Astrocyte of the cerebellum (primary cell): ENCODE data around the gene SUMO4.

Source experiments
- DNase-seq: peaks from one replicate; pipeline ENCODE4 v3.0.0-alpha.2; 2011; ENCODE audit warnings: low read depth
- H3K4me3 ChIP-seq: 2 replicates; pipeline ENCODE4 v1.5.1; 2011; ENCODE audit warnings: mild to moderate bottlenecking, low read depth, low read length, moderate library complexity
- in situ Hi-C: cut with HindIII; loops from 2 replicates; pipeline ENCODE4 v1.10.0; 2017; ENCODE audit warnings: low sequenced_read_pairs
- TF ChIP-seq, protein P1 (sequence below): IDR thresholded peaks from 2 replicates; pipeline ENCODE4 v1.5.1; 2012; ENCODE audit warnings: low read length, low read depth, moderate library complexity, mild to moderate bottlenecking; ENCODE audit errors: missing control alignments

Gene SUMO4

DNA sequence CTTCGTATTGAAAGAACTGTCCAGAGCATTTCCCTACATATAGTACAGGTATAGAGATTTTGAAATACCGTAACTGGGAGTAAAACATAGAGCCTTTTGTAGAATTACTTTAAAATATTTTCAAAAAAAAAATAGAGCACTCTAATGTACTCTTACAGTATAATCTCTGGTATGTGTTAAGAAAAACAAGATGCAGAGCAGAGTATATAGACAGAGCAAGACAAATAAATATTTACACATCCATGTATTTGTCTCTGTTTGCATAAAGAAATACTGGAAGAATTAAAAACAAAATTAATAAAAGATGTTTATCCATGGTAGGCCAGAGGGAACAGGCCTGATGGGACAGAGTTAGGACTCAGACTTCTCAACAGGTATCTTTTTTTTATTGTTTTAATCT, 28.0 kb upstream of the SUMO4 start:
- no peak overlapping the region for H3K4me3 ChIP-seq
- TF ChIP-seq, protein P1, sequence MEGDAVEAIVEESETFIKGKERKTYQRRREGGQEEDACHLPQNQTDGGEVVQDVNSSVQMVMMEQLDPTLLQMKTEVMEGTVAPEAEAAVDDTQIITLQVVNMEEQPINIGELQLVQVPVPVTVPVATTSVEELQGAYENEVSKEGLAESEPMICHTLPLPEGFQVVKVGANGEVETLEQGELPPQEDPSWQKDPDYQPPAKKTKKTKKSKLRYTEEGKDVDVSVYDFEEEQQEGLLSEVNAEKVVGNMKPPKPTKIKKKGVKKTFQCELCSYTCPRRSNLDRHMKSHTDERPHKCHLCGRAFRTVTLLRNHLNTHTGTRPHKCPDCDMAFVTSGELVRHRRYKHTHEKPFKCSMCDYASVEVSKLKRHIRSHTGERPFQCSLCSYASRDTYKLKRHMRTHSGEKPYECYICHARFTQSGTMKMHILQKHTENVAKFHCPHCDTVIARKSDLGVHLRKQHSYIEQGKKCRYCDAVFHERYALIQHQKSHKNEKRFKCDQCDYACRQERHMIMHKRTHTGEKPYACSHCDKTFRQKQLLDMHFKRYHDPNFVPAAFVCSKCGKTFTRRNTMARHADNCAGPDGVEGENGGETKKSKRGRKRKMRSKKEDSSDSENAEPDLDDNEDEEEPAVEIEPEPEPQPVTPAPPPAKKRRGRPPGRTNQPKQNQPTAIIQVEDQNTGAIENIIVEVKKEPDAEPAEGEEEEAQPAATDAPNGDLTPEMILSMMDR = no peak
- in situ Hi-C loops = no loop called here
- DNase-seq = no peak

DNA sequence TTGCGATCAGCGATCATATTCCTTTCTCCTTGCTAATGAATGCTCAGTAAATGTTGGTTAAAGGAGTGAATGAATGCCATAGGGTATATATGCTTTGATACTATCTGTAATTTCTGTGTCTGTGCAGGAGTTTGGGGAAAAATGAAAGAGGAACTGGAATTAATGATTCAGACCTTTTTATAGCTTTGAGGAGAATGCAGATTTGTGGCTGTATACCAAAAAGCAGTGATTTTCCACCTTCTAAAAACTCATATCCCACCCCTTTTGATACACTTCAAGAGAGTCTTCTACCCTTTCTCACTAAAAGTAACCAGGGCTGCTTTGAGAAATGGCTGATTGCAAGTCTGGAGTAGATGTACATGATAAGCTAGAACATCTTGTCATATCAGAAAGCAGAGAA, 26.6 kb upstream of the SUMO4 start:
- no peak for DNase-seq
- H3K4me3 ChIP-seq = no peak overlapping the region
- TF ChIP-seq, protein P1 = no peak
- in situ Hi-C loops = no loop called here

DNA sequence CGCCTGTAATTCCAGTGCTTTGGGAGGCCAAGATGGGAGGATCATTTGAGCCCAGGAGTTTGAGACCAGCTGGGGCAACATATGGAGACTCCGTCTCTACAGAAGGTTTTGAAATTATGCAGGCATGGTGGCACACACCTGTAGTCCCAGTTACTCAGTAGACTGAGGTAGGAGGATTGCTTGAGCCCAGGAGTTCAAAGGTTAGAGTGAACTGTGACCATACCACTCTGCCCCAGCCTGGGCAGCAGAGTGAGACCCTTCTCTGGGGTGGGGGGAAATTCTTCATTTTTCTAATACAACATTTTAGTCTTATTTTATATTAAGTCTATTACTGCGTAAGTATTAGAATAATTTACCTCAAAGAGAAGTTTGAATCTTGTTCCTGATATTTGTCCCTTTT, 20.1 kb upstream of the SUMO4 start:
- TF ChIP-seq, protein P1 = no peak
- DNase-seq = no peak
- in situ Hi-C loops = no loop called here
- H3K4me3 ChIP-seq = no peak overlapping the region

DNA sequence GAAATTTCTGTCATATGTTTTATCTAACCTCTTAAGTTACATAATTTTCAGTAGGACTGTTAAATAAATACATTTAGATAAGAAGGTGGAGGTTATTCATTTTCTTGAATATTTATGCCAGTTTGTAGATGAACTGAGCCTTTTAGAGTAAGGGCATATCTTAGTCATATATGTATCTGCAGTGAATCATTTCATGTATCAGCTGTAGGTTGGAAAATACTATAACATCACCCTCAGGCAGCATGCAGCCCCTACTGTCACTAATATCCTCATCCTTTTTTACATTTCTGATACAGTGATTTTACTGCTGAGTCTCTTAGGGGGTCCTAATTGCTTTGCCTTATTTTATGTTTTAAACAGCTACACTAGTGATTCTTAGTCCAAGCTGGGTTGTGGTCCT, 19.5 kb upstream of the SUMO4 start:
- no peak for DNase-seq
- in situ Hi-C loops = no loop called here
- TF ChIP-seq, protein P1 = no peak
- no peak overlapping the region for H3K4me3 ChIP-seq

DNA sequence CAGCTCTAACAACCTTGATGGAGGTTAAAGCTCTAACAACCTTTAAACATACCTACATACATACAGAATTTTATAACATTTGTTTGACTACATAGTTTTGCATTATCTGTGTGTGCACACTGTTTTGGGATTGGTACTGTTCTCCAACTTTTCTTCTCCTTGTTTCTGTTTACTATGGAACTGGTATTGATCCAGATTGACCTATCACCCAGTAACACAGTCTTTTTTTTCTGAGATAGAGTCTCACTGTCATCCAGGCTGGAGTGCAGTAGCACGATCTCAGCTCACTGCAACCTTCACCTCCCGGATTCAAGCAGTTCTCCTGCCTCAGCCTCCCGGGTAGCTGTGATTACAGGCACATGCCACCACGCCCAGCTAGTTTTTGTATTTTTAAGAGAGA, 16.7 kb upstream of the SUMO4 start:
- TF ChIP-seq, protein P1 = no peak
- H3K4me3 ChIP-seq = no peak overlapping the region
- no peak for DNase-seq
- in situ Hi-C loops = no loop called here

- TF ChIP-seq, protein P1 = no peak
- no peak for DNase-seq
- in situ Hi-C loops = no loop called here
- H3K4me3 ChIP-seq = no peak overlapping the region
Observed at GRCh38 chr6:149384464-149384863, 15.6 kb upstream of the SUMO4 start.
